A673 (cell line): Measurements from ENCODE around the gene MARCHF2. TPM values are rescaled to one million over a fixed set of nuclear protein-coding genes. Genes with fewer than 3 reads are reported as not detected.

ENCODE experiments used
- BruUV-seq: library from RNA; stranded (reverse); fragments of 400-500 nt; replicated peaks from 2 replicates; lab custom pipeline; 2021; lab: Mats Ljungman, UMichigan
- CTCF ChIA-PET: fragments of 300-600 bp; sonication (Branson Sonifier 250); formaldehyde crosslinking; loops from one replicate; lab custom pipeline; 2022; ENCODE audit warnings: antibody characterized with exemption; lab: Charles Lee
- POLR2A ChIA-PET: fragments of 300-600 bp; sonication (Branson Sonifier 250); formaldehyde crosslinking; loops from one replicate; lab custom pipeline; 2022; ENCODE audit warnings: antibody characterized with exemption; ENCODE audit not compliant: low non-redundant PET; lab: Charles Lee
- DNase-seq: peaks from one replicate; pipeline ENCODE4 v3.0.0-alpha.2; 2015; ENCODE audit warnings: low spot score
- H3K27ac ChIP-seq: fragments of 200-600 bp; sonication (generic); 2 replicates; pipeline ENCODE4 v1.5.1; 2016; ENCODE audit warnings: mixed run types, low read depth, mild to moderate bottlenecking, mixed read lengths, antibody characterized with exemption, low read length; ENCODE audit not compliant: poor library complexity, severe bottlenecking
- H3K27me3 ChIP-seq: fragments of 200-600 bp; sonication (generic); replicated peaks from 2 replicates; pipeline ENCODE4 v1.6.1; 2017; ENCODE audit warnings: mixed run types, low read depth, mild to moderate bottlenecking, mixed read lengths, antibody characterized with exemption, low read length; ENCODE audit not compliant: insufficient read depth, poor library complexity
- H3K36me3 ChIP-seq: fragments of 200-600 bp; sonication (generic); 2 replicates; pipeline ENCODE4 v1.6.1; 2016; ENCODE audit warnings: mixed run types, mild to moderate bottlenecking, mixed read lengths, antibody characterized with exemption, low read length; ENCODE audit not compliant: insufficient read depth, poor library complexity, severe bottlenecking
- H3K4me1 ChIP-seq: fragments of 200-600 bp; sonication (generic); 2 replicates; pipeline ENCODE4 v1.6.1; 2017; ENCODE audit warnings: mixed run types, mild to moderate bottlenecking, mixed read lengths, antibody characterized with exemption, low read length; ENCODE audit not compliant: insufficient read depth, poor library complexity, severe bottlenecking
- H3K4me3 ChIP-seq: fragments of 200-600 bp; sonication (generic); 2 replicates; pipeline ENCODE4 v1.5.1; 2016; ENCODE audit warnings: low read depth, mixed run types, mild to moderate bottlenecking, mixed read lengths, low read length; ENCODE audit not compliant: poor library complexity, severe bottlenecking
- H3K9me3 ChIP-seq: fragments of 200-600 bp; sonication (generic); 2 replicates; pipeline ENCODE4 v1.6.1; 2016; ENCODE audit warnings: mixed run types, low read depth, mild to moderate bottlenecking, mixed read lengths, antibody characterized with exemption, low read length; ENCODE audit not compliant: poor library complexity, severe bottlenecking
- CTCF ChIP-seq: fragments of 300-800, 200-600 bp; sonication (generic); conservative IDR thresholded peaks from 2 replicates; pipeline ENCODE4 v1.5.1; 2017; ENCODE audit warnings: low read depth, mild to moderate bottlenecking, antibody characterized with exemption, low read length, moderate library complexity, mixed read lengths
- EZH2 ChIP-seq: fragments of 200-600 bp; sonication (generic); IDR thresholded peaks from 2 replicates; pipeline ENCODE4 v1.6.1; 2017; ENCODE audit warnings: borderline replicate concordance, low read depth, mild to moderate bottlenecking, mixed read lengths, antibody characterized with exemption, low read length; ENCODE audit not compliant: poor library complexity, severe bottlenecking
- intact Hi-C: fragments of 100-400 bp; cut with micrococcal nuclease; formaldehyde crosslinking; loops from one replicate; pipeline ENCODE4 v1.10.0; 2022; ENCODE audit not compliant: unreplicated experiment
- total RNA-seq: library from RNA; stranded (reverse); gene quantifications from 2 replicates; pipeline ENCODE4 v1.2.3, GENCODE V29; 2021

The MARCHF2 gene
- total RNA-seq, 1 experiment from 2014 or later, result 8.8 TPM

- no peak overlapping the region for H3K4me3 ChIP-seq
- intact Hi-C loops, result loop anchor here (2.0 kb wide), 1 partner anchor 42 kb away; no protein-coding TSS in a partner anchor
- no peak for DNase-seq
- ChIA-PET POLR2A (interaction anchor here (0.6 kb wide), 1 partner anchor 52 kb away, joined by 3 read pairs; no protein-coding TSS in a partner anchor), CTCF (no interaction called here)
- no peaks in the 10 kb centered on the region for H3K9me3 ChIP-seq
- H3K27ac ChIP-seq, result no peak overlapping the region
- TF ChIP-seq EZH2, result no peak
- TF ChIP-seq CTCF, result no peak
- no TSS peak for BruUV-seq
- H3K27me3 ChIP-seq, result no peaks in the 10 kb centered on the region
- no peaks in the 10 kb centered on the region for H3K36me3 ChIP-seq
- peaks cover 7% of the 10 kb centered on the region for H3K4me1 ChIP-seq
Measured at GRCh38 chr19:8397271-8397670, 15.8 kb upstream of the MARCHF2 start.

- intact Hi-C loops, result loop anchor here (2.0 kb wide), 1 partner anchor 43 kb away; no protein-coding TSS in a partner anchor
- H3K4me3 ChIP-seq, result no peak overlapping the region
- POLR2A ChIA-PET, result interaction anchor here (0.6 kb wide), 1 partner anchor 51 kb away, joined by 3 read pairs; no protein-coding TSS in a partner anchor
Measured at GRCh38 chr19:8397746-8398310, 15.3 kb upstream of the MARCHF2 start.

DNA sequence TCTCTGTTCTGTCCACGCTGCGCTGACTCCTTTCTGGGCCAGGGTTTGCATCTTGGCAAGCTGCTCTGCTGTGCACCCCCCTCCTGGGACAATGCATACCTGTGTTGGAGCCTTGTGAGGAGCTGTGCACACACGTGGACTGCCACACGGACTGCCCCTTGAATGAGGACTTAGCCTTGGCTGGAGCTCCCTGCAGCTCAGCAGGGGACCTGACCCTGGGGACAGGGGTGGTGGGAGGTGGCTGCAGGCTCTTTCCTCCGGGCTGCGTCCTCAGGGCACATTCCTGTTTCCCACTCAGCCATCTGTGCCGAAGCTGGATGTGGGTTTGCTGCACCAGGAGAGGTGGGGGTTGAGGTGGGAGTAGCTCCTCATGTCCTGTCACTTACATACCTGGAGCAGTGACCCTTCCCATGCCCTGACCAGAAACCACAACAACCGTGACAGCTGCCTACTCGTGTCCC lies 14.8 kb upstream of the MARCHF2 start:
- Histone ChIP-seq H3K36me3 (no peaks in the 10 kb centered on the region), H3K4me1 (peaks cover 7% of the 10 kb centered on the region), H3K9me3 (no peaks in the 10 kb centered on the region), H3K27me3 (no peaks in the 10 kb centered on the region), H3K4me3 (no peak overlapping the region), H3K27ac (no peak overlapping the region)
- DNase-seq, result no peak
- intact Hi-C loops, result no loop called here
- TF ChIP-seq EZH2, result no peak
- TF ChIP-seq CTCF, result no peak
- ChIA-PET CTCF (no interaction called here), POLR2A (no interaction called here)
- BruUV-seq, result no TSS peak

More at GRCh38 chr19:8397746-8398310, 15.3 kb upstream of the MARCHF2 start:
- BruUV-seq, result no TSS peak
- H3K27ac ChIP-seq, result no peak overlapping the region
- H3K27me3 ChIP-seq, result no peaks in the 10 kb centered on the region
- peaks cover 7% of the 10 kb centered on the region for H3K4me1 ChIP-seq
- no peaks in the 10 kb centered on the region for H3K9me3 ChIP-seq
- DNase-seq, result no peak
- TF ChIP-seq EZH2 (no peak), CTCF (no peak)
- CTCF ChIA-PET, result no interaction called here
- no peaks in the 10 kb centered on the region for H3K36me3 ChIP-seq
